Upper lobe of right lung (tissue), 1 donor: ENCODE measurements around the gene COL16A1. TPM values are rescaled to one million over a fixed set of nuclear protein-coding genes. Genes with fewer than 3 reads are reported as not detected.

Experiments
- ATAC-seq: fragments of 200-7000 bp; cut with Tn5 transposase; one replicate; pipeline ENCODE4 v1.9.1; 2020; ENCODE audit warnings: mild to moderate bottlenecking, moderate library complexity
- DNase-seq: peaks from one replicate; pipeline ENCODE4 v3.0.0-alpha.2; 2020
- H3K27ac ChIP-seq: fragments of 200-600 bp; one replicate; pipeline ENCODE4 v1.8.0; 2022
- H3K27me3 ChIP-seq: fragments of 200-600 bp; one replicate; pipeline ENCODE4 v1.8.0; 2022; ENCODE audit warnings: mild to moderate bottlenecking
- H3K36me3 ChIP-seq: fragments of 200-600 bp; one replicate; pipeline ENCODE4 v1.8.0; 2022
- H3K4me1 ChIP-seq: fragments of 200-600 bp; one replicate; pipeline ENCODE4 v1.8.0; 2022
- H3K4me3 ChIP-seq: fragments of 200-600 bp; one replicate; pipeline ENCODE4 v1.8.0; 2022; ENCODE audit warnings: mild to moderate bottlenecking
- H3K9me3 ChIP-seq: fragments of 200-600 bp; one replicate; pipeline ENCODE4 v1.8.0; 2022
- intact Hi-C: fragments of 100-400 bp; cut with DNase I; formaldehyde crosslinking; loops from one replicate; pipeline ENCODE4 v1.11.0; 2022
- total RNA-seq: library from RNA; stranded (reverse); fragmentation: NEBNext Ultra II Directional; extraction: Animal tissue kit (Norgen Biotek cat#: 25700); gene quantifications from one replicate; pipeline ENCODE4 v1.2.1, GENCODE V29; 2021
- TF ChIP-seq, protein P1 (sequence below): fragments of 200-600 bp; IDR thresholded peaks from one replicate; pipeline ENCODE4 v1.8.0; 2022; ENCODE audit warnings: antibody characterized with exemption
- donor health status: DM: no; HTN: yes; CAD: no; lungs with severe emphysema.

Gene COL16A1
- total RNA-seq, 1 donor from 2014 or later: 28.9 TPM

DNA sequence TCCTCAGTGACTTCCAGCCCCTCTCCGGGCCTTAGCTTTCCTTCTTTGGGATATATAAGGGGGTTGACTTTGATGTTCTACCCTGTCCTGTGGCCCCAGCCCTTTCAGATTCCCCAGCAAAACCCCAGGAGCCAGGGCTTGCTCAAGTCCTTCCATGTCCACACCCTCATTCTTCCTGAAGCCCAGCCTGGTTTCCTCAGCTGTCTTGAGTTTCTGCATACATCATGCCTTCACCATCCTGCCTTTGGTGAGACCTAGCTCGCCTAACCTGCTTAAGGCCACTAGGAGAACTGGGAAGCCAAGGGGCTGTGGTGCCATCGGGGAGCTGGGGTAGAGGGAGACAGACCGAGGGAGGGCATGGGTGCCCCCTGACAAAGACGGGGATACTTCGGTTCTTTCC is 42.0 kb downstream of the COL16A1 start:
- no peaks in the 10 kb centered on the region for H3K4me1 ChIP-seq
- DNase-seq (no peak), ATAC-seq (no peak)
- H3K36me3 ChIP-seq: no peaks in the 10 kb centered on the region
- intact Hi-C loops: no loop called here
- no peak overlapping the region for H3K27ac ChIP-seq
- H3K9me3 ChIP-seq: no peaks in the 10 kb centered on the region
- H3K27me3 ChIP-seq: no peaks in the 10 kb centered on the region
- TF ChIP-seq, protein P1, sequence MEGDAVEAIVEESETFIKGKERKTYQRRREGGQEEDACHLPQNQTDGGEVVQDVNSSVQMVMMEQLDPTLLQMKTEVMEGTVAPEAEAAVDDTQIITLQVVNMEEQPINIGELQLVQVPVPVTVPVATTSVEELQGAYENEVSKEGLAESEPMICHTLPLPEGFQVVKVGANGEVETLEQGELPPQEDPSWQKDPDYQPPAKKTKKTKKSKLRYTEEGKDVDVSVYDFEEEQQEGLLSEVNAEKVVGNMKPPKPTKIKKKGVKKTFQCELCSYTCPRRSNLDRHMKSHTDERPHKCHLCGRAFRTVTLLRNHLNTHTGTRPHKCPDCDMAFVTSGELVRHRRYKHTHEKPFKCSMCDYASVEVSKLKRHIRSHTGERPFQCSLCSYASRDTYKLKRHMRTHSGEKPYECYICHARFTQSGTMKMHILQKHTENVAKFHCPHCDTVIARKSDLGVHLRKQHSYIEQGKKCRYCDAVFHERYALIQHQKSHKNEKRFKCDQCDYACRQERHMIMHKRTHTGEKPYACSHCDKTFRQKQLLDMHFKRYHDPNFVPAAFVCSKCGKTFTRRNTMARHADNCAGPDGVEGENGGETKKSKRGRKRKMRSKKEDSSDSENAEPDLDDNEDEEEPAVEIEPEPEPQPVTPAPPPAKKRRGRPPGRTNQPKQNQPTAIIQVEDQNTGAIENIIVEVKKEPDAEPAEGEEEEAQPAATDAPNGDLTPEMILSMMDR: no peak
- H3K4me3 ChIP-seq: no peak overlapping the region

DNA sequence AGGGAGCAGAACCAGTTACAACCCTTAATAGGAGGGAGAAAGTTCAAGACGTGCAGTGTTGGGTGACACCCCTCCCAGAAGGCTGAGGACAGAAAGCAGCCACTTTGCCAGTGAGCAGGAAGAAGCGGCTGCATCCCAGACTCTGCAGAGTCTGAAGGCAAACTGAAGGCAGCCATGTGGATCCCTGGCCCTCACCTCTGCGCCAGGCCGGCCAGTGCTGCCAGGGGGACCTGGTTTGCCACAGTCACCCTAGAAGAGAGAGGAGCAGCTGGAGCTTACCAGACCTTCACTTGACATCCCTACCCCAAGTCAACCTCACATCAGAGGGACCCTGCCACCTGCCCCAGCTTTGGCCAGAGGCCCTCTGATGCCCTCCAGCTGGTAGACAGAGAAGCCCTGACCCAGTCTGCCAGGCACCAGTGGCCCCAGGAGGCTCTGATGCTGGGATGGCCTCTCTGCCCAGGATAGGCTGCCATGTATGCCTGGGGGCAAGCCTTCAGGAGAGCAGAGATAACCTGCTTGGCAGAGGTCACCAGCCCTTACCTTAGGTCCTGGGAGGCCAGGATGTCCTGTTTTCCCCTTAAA is 42.9 kb downstream of the COL16A1 start:
- no peak overlapping the region for H3K27ac ChIP-seq
- DNase-seq (no peak), ATAC-seq (no peak)
- H3K9me3 ChIP-seq: no peaks in the 10 kb centered on the region
- no peaks in the 10 kb centered on the region for H3K4me1 ChIP-seq
- TF ChIP-seq, protein P1: no peak
- no peaks in the 10 kb centered on the region for H3K36me3 ChIP-seq
- H3K4me3 ChIP-seq: no peak overlapping the region
- intact Hi-C loops: no loop called here
- no peaks in the 10 kb centered on the region for H3K27me3 ChIP-seq

DNA sequence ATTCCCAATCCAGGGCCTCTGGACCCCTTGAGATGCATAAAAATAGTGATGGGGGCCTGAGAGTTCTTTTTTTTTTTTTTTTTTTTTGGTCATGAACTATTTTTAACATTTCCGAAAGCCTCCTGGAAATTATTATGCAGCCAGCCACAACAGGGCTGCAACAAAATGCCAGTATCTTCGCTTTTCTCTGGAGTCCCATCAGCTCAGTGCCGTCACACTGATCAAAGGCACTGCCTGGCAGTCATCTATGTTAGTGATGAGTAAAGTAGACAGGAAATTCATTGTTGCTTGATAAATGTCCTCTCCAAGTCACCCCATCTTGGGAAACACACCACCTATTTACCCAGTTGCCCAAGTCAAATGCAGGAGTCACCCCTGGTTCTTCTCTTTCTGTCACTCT is 43.9 kb downstream of the COL16A1 start:
- TF ChIP-seq, protein P1: no peak
- Histone ChIP-seq H3K4me3 (no peak overlapping the region), H3K27ac (no peak overlapping the region), H3K4me1 (no peaks in the 10 kb centered on the region), H3K27me3 (no peaks in the 10 kb centered on the region), H3K36me3 (no peaks in the 10 kb centered on the region), H3K9me3 (no peaks in the 10 kb centered on the region)
- no peak for DNase-seq
- intact Hi-C loops: no loop called here
- no peak for ATAC-seq

DNA sequence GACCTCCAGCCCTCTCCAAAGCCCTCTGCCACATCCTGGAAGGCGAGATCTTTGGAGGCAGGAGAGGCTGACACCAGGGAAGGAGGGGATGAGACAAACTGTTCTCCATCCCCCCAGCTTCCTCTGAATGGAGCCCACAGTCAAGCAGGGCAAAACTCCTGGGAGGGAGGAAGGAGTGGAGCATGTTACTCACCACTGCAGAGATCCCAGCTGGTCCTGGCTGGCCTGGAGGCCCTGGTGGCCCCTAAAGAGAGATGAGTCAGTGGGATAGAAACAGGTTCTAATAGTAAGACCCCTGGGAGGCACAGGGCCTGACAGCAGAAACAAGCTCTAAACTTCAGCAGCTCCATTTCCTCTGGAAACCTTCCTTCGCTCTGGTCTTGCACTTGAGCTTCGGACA is 45.1 kb downstream of the COL16A1 start:
- H3K27me3 ChIP-seq: no peaks in the 10 kb centered on the region
- no peak overlapping the region for H3K4me3 ChIP-seq
- no peak for ATAC-seq
- H3K36me3 ChIP-seq: no peaks in the 10 kb centered on the region
- H3K4me1 ChIP-seq: no peaks in the 10 kb centered on the region
- DNase-seq: no peak
- TF ChIP-seq, protein P1: no peak
- no peak overlapping the region for H3K27ac ChIP-seq
- intact Hi-C loops: no loop called here
- H3K9me3 ChIP-seq: no peaks in the 10 kb centered on the region

DNA sequence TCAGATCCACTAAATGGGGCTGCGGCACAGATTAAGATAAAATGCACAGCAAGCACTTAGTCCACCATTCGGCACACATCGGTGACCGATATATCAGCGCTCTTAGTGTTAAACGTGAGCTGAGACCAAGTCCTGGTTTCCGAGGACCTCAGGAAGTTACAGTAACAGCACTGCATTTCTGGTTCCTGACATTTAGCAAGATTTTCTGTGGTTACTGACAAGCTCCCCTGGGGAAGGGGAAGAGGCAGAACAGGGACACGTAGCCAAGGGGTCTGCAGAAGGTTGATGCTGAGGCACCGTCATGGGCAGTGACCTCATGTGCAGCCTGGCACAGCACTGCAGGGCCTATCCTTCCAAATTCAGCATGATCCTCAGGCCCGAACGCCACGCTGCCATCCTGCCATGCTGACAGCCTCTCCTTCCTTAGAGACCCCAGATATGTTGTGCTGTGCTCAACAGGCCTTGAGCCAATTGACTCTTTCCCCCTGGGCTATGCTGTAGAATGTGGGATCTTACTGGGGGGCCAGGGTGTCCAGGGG is 45.8 kb downstream of the COL16A1 start:
- Histone ChIP-seq H3K36me3 (no peaks in the 10 kb centered on the region), H3K4me1 (no peaks in the 10 kb centered on the region), H3K27ac (no peak overlapping the region), H3K27me3 (no peaks in the 10 kb centered on the region), H3K4me3 (no peak overlapping the region), H3K9me3 (no peaks in the 10 kb centered on the region)
- DNase-seq (no peak), ATAC-seq (no peak)
- intact Hi-C loops: no loop called here
- TF ChIP-seq, protein P1: no peak
